GM21619 (cell line): Measurements from ENCODE around the gene PLGLB2.
"Not testable (repeated sequence)": the region's sequence is repeated elsewhere in the genome, so short reads cannot be mapped to it uniquely, and the experiment has no call there.

ENCODE experiments used
- ATAC-seq: cut with Tn5 transposase; IDR thresholded peaks from one replicate; pipeline ENCODE4 v1.9.1; 2021; ENCODE audit not compliant: unreplicated experiment

Gene PLGLB2

GRCh38 chr2:87747791-87748190 is at the start of gene PLGLB2:
PLGLB2 (plus strand) TSS chr2:87748087; CDS start chr2:87748154, 67 bp downstream.
- not testable (repeated sequence) for ATAC-seq

GRCh38 chr2:87704572-87705323 is 43.1 kb upstream of the PLGLB2 start:
- ATAC-seq, result not testable (repeated sequence)

GRCh38 chr2:87708368-87708767 is 39.5 kb upstream of the PLGLB2 start:
- ATAC-seq, result not testable (repeated sequence)

- ATAC-seq, result not testable (repeated sequence)
Observed at GRCh38 chr2:87727940-87728599, 19.8 kb upstream of the PLGLB2 start.

GRCh38 chr2:87740928-87741327 is 7.0 kb upstream of the PLGLB2 start:
- not testable (repeated sequence) for ATAC-seq

GRCh38 chr2:87742393-87743108 is 5.3 kb upstream of the PLGLB2 start:
- ATAC-seq, result not testable (repeated sequence)

GRCh38 chr2:87743638-87744037 is 4.2 kb upstream of the PLGLB2 start:
- ATAC-seq, result not testable (repeated sequence)

GRCh38 chr2:87745353-87745951 is 2.4 kb upstream of the PLGLB2 start:
- not testable (repeated sequence) for ATAC-seq

GRCh38 chr2:87748524-87748923 is 637 bp downstream of the PLGLB2 start:
- not testable (repeated sequence) for ATAC-seq

- ATAC-seq, result not testable (repeated sequence)
Observed at GRCh38 chr2:87750560-87750959, 2.7 kb downstream of the PLGLB2 start.

- not testable (repeated sequence) for ATAC-seq
Observed at GRCh38 chr2:87754759-87755158, 6.9 kb downstream of the PLGLB2 start.
